ENCODE results near the gene MAEA.

The MAEA gene

GRCh38 chr4:1302159-1302558, 12.5 kb downstream of the MAEA start:
- TF ChIP-seq CTCF (IDR thresholded peaks at IDR 0.05; ENCODE audit: low read length, missing control alignments) = no peak
- no peak for DNase-seq (ENCODE audit: low read depth)

GRCh38 chr4:1305261-1305711, 15.6 kb downstream of the MAEA start:
- TF ChIP-seq CTCF (IDR thresholded peaks at IDR 0.05; ENCODE audit: low read length, missing control alignments) = no peak

More at GRCh38 chr4:1302159-1302558, 12.5 kb downstream of the MAEA start:
- H3K4me3 ChIP-seq (replicated peaks; ENCODE audit: low read depth, low read length) = no peak overlapping the region

GRCh38 chr4:1305781-1306455, 16.2 kb downstream of the MAEA start:
- TF ChIP-seq CTCF (IDR thresholded peaks at IDR 0.05; ENCODE audit: low read length, missing control alignments) = no peak
- no peak overlapping the region for H3K4me3 ChIP-seq (replicated peaks; ENCODE audit: low read depth, low read length)
- DNase-seq (ENCODE audit: low read depth) = no peak

More at GRCh38 chr4:1305261-1305711, 15.6 kb downstream of the MAEA start:
- DNase-seq (ENCODE audit: low read depth) = no peak
- H3K4me3 ChIP-seq (replicated peaks; ENCODE audit: low read depth, low read length) = no peak overlapping the region

- no peak overlapping the region for H3K4me3 ChIP-seq (replicated peaks; ENCODE audit: low read depth, low read length)
- no peak for DNase-seq (ENCODE audit: low read depth)
- no peak for TF ChIP-seq CTCF (IDR thresholded peaks at IDR 0.05; ENCODE audit: low read length, missing control alignments)
Measured at GRCh38 chr4:1307951-1308735, 18.5 kb downstream of the MAEA start.

GRCh38 chr4:1309261-1310010, 19.7 kb downstream of the MAEA start:
- no peak for TF ChIP-seq CTCF (IDR thresholded peaks at IDR 0.05; ENCODE audit: low read length, missing control alignments)
- H3K4me3 ChIP-seq (replicated peaks; ENCODE audit: low read depth, low read length) = peak overlapping the region; percentile 52
- peak; percentile 94 for DNase-seq (ENCODE audit: low read depth)

GRCh38 chr4:1310031-1310795, 20.5 kb downstream of the MAEA start:
- no peak for TF ChIP-seq CTCF (IDR thresholded peaks at IDR 0.05; ENCODE audit: low read length, missing control alignments)
- DNase-seq (ENCODE audit: low read depth) = no peak
- peak overlapping the region; percentile 52 for H3K4me3 ChIP-seq (replicated peaks; ENCODE audit: low read depth, low read length)
